ENCODE data around the gene SLC22A12.
A peak's percentile ranks its signal among the peaks of the same experiment; 100 is the strongest.

The SLC22A12 gene

GRCh38 chr11:64647019-64647779, 56.2 kb downstream of the SLC22A12 start:
- no peak for TF ChIP-seq ZBTB7A (IDR thresholded peaks at IDR 0.05; ENCODE audit: low read depth)
- TF ChIP-seq FOXM1 (IDR thresholded peaks at IDR 0.05; ENCODE audit: borderline replicate concordance, low read depth), result no peak
- TF ChIP-seq YY1 (IDR thresholded peaks at IDR 0.05; ENCODE audit: low read depth), result no peak
- no peak for TF ChIP-seq EGR1 (IDR thresholded peaks at IDR 0.05)
- TF ChIP-seq NFIC (IDR thresholded peaks at IDR 0.05), result no peak
- no peak for TF ChIP-seq TEAD4 (IDR thresholded peaks at IDR 0.05)
- TF ChIP-seq, protein P1, sequence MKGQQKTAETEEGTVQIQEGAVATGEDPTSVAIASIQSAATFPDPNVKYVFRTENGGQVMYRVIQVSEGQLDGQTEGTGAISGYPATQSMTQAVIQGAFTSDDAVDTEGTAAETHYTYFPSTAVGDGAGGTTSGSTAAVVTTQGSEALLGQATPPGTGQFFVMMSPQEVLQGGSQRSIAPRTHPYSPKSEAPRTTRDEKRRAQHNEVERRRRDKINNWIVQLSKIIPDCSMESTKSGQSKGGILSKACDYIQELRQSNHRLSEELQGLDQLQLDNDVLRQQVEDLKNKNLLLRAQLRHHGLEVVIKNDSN (IDR thresholded peaks at IDR 0.05), result no peak
- no peak for TF ChIP-seq EP300 (IDR thresholded peaks at IDR 0.05; ENCODE audit: borderline replicate concordance)
- TF ChIP-seq MAX (IDR thresholded peaks at IDR 0.05), result no peak
- no peak for TF ChIP-seq CREB1 (IDR thresholded peaks at IDR 0.05; ENCODE audit: low read depth)
- TF ChIP-seq RAD21 (IDR thresholded peaks at IDR 0.05; ENCODE audit: low read depth), result no peak

DNA sequence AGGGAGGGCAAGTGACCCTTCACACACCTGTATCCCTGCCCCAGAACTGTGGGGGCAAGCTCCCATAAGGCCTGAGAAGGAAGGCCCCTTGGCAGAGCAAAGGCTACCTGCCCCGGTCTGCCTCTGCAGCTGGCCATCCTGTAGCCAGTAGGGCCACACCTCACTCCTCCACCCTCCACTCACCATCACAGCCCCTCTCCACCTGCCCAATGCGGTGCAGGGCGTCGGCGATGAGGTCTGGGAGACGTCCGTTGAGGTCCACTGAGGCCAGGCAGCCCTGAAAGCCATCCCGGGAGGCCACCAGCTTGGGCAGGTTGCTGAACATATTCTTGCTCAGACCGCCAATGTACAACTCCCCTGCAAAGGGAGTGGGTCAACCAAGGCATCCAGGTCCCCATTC, 57.5 kb downstream of the SLC22A12 start:
- TF ChIP-seq, protein P1 (IDR thresholded peaks at IDR 0.05), result no peak
- TF ChIP-seq YY1 (IDR thresholded peaks at IDR 0.05; ENCODE audit: low read depth), result no peak
- TF ChIP-seq EGR1 (IDR thresholded peaks at IDR 0.05), result no peak
- no peak for TF ChIP-seq NFIC (IDR thresholded peaks at IDR 0.05)

GRCh38 chr11:64649291-64649697, 58.3 kb downstream of the SLC22A12 start:
- peak; percentile 80 for TF ChIP-seq RAD21 (IDR thresholded peaks at IDR 0.05; ENCODE audit: low read depth)
- no peak for TF ChIP-seq YY1 (IDR thresholded peaks at IDR 0.05; ENCODE audit: low read depth)
- TF ChIP-seq ZBTB7A (IDR thresholded peaks at IDR 0.05; ENCODE audit: low read depth), result no peak

- TF ChIP-seq MAX (IDR thresholded peaks at IDR 0.05) (no peak), RAD21 (IDR thresholded peaks at IDR 0.05; ENCODE audit: low read depth) (peak; percentile 42)
These were observed 60.0 kb downstream of the SLC22A12 start for GRCh38 chr11:64650923-64651523.
